Erythroblast (primary cell): ENCODE data around the gene GTF3C4.

Source experiments
- DNase-seq, 2 experiments: peaks; one replicate each; lab custom pipeline; 2025; lab: John Stamatoyannopoulos, UW
- GATA1 ChIP-seq: IDR thresholded peaks from 2 replicates; pipeline ENCODE4 v1.6.1; 2011; ENCODE audit warnings: low read depth, mild to moderate bottlenecking, control low read depth, low read length, moderate library complexity
- POLR2A ChIP-seq: IDR thresholded peaks from 2 replicates; pipeline ENCODE4 v1.6.1; 2011; ENCODE audit warnings: mild to moderate bottlenecking, low read length

Gene GTF3C4

DNA sequence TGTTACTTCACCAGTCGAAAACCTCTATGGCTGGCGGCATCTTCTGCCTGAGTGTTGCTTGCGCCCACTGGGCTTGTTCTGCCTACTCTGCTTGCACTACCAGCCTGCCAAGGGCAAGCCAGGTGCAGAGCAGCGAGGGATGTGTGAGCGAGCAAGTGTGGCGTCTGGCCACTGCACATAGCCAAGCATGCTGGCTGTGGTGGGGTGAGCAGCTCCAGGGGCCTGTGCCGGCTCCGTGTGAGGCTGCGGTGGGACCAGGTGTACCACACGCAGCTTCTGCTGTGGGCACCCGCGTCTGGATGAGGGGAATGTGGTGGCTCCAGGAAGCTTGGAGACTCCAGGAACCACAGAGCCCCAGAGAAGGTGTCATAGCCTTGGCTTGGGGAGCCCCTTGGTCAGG is 51.4 kb downstream of the GTF3C4 start:
- TF ChIP-seq GATA1 (no peak), POLR2A (no peak)
- no peak for DNase-seq

DNA sequence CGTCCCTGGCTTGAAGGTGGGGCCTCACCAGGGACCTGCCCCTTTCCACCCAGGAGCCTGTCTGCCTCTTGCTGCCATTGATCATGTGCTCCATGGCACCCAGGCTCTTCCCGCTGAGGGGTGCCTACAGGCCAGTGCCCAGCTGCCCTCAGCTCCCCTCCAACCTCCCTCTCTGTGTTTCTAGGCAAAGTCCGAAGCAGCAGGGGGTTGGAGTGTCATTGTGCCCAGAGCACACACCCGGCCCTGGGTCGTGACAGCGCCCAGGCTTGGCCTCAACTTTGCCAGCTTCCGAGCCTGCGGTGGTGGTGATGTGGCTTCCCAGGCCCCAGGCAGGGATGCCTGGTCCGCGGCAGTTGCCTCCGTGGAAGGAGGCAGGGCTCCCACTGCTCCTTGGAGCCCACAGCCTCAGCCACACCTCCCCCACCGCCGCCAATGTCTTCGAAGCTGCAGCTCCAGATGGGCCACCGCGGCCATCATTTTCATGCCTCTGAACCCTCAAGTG is 52.4 kb downstream of the GTF3C4 start:
- no peak for DNase-seq
- TF ChIP-seq GATA1 = no peak
- no peak for TF ChIP-seq POLR2A

GRCh38 chr9:132723809-132724208 is 53.5 kb downstream of the GTF3C4 start:
- no peak for DNase-seq
- TF ChIP-seq POLR2A (no peak), GATA1 (no peak)

DNA sequence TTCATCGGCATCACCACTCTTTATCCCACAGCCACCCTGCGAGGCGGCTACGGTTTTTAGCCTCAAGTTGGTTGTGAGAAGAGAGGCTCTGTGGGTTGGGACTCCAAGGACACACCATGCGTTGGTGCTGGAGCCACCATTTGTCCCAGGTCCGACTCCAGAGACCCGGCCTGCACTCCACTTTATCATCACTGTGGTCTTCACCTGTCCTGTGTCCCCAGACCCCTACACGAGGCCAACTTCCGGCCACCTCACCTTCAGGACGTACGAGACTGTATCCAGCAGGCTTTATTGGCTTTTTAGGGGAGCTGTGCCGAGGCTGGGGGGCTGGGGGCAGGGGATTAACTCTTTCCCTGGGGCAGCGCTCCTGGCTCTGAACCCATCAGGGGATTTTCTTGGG is 55.0 kb downstream of the GTF3C4 start:
- DNase-seq = no peak
- TF ChIP-seq POLR2A (no peak), GATA1 (no peak)

GRCh38 chr9:132726576-132727130 is 56.4 kb downstream of the GTF3C4 start:
- DNase-seq = no peak
- TF ChIP-seq POLR2A = no peak
- no peak for TF ChIP-seq GATA1

DNA sequence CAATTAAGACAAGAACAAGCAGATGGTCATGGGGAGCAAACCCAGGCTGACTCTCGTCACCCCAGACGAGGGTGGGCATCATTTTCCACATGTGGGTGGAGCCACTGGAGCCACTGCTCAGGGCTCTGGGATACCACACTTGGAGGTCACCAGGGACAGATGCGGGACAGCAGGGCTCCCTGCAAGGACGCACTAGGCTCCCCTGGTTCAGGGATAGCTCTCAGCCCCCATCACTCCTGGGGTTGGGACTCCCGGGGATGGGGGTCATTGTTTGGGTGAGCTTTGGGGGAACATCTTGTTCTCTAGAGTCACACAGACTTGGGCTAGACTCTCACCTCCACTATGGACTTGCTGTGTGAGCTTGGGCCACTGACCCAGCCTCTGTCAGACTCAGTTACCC is 57.8 kb downstream of the GTF3C4 start:
- DNase-seq = no peak
- TF ChIP-seq GATA1 = no peak
- no peak for TF ChIP-seq POLR2A

DNA sequence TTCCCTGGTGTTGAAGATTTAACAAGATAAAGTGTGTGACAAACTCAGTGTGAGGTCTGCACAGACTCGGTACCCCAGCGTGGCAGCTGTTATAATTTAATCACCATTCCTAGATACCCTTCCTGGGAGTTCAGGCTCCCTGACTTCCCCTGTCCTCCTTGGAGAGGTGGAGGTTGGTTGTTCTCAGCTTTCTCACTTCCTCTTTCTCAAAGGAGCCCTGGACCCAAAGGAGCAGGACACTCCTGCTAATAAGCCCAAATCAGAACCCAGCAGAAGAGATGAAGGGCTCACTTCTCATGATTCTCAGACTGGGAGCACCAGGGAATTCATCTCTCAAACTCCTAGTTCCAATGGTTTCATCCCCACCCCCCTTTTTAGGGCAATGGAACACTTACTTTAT is 58.2 kb downstream of the GTF3C4 start:
- no peak for DNase-seq
- TF ChIP-seq POLR2A (no peak), GATA1 (no peak)

DNA sequence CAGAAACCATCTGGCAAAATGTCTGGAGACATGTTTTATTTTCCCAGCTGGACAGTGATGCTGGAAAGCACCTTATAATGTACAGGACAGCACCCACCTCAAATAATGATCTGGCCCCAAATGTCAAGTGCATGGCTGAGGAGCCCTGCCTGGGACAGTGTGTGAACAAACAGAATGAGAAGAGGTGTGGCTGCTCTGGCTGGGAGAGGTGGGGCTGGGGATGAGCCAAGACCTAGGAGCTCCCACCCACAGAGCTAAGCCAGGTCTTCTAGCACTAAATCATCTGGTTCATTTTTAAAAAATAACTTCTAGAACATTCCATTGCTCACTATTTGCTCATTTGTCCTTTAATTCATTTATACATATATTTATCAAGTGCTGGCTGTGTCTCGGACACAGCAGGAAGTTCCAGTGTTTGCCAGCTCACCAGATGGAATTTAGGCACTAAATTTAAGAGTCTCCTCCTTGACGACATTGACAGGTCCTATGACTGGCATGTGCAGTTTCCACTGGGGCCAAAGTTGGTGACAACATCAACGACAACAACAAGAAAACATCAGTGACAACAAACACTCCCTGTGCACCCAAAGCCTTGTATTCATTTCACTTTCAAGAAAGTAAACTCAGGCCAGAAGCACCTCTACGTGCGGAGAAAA is 59.1 kb downstream of the GTF3C4 start:
- TF ChIP-seq POLR2A = no peak
- DNase-seq = no peak

GRCh38 chr9:132730054-132731033 is 60.1 kb downstream of the GTF3C4 start:
- TF ChIP-seq POLR2A (no peak), GATA1 (no peak)
- no peak for DNase-seq

DNA sequence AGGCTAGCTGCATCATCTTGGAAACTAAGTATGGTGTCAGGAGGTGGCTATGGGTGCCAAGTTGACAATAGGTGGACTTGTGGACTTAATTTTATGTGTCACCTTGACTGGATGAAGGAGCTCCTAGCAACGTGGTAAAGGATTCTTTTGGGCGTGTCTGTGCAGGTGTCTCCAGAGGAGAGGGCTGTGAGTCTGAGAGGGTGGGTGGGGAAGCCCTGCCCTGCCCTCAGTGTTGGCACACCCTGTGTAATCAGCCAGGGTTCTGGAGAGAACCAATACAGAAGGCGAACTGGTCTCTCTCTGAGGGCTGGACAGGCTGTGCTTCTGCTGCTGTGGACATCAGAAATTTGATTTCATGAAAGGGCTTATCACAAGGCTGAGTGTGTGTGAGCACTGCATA is 61.0 kb downstream of the GTF3C4 start:
- DNase-seq = no peak
- TF ChIP-seq GATA1 (no peak), POLR2A (no peak)

DNA sequence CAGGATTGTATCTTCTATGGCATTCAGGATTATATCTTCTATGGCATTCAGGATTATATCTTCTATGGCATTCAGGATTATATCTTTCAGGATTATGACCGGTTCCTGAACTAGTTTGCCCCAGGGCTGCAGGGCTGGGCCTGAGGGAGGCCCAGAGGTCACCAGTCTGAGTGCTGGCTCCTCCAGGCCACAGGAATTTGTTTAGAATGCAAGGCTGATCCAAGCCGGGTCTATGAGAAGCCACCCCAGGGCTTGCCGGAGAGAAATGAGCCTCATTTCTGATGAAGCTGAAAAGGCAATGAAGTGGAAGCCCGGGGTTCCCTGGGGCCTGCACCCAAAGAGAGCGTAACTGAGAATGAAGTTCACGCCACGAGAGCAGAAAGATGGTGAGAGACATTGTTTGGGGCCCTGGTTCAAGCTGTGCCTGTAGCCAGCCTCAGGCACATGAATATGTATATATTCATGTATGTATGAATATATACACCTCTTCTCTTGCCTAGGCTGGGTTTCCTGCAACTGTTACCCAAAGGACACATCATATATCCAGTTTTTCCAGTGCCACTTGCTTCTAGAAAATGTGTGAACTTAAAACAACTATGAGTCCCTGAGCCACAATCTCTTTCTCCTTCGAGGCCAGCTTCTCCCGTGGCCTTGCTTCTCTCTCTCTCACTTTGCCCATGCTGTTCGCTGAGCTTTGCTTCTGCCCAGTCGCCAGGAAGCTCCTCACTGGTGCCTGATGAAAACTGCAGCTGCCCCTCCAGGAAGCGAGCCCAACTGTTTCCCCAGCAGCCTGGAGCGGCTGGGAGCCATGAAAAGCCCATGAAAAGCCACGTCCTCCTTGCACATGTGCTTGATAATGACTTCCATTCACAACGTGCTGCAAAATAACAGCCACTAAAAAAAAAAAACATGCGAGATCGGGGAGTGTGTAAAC is 62.3 kb downstream of the GTF3C4 start:
- no peak for DNase-seq
- no peak for TF ChIP-seq POLR2A
- TF ChIP-seq GATA1 = no peak

DNA sequence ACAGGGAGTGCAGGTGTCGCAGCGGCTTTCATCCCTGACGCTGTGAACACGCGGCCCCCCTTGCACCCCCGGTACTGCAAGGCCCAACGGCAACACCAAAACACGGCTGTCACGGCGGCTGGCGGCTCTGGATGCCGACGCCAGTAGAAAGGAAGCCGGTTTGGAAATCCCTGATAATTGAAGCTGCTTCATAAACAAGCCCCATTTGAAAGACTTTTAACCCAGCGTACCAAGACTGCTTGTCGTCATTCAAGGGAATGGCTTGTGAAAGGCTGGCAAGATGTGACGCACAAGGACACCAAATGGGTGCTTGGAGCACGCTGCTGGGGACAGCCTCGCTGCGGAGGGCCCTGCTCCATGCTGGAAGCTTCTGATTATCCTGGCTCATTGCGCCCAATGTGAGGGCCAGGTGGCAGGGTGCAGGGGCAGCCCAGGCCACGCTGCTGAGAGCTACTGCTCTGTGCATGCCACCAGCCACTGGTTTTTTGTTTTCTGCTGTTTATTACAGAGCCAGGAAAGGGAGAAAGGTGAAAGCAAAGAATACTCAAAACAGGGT is 63.1 kb downstream of the GTF3C4 start:
- DNase-seq = no peak
- TF ChIP-seq GATA1 = no peak
- TF ChIP-seq POLR2A = no peak

DNA sequence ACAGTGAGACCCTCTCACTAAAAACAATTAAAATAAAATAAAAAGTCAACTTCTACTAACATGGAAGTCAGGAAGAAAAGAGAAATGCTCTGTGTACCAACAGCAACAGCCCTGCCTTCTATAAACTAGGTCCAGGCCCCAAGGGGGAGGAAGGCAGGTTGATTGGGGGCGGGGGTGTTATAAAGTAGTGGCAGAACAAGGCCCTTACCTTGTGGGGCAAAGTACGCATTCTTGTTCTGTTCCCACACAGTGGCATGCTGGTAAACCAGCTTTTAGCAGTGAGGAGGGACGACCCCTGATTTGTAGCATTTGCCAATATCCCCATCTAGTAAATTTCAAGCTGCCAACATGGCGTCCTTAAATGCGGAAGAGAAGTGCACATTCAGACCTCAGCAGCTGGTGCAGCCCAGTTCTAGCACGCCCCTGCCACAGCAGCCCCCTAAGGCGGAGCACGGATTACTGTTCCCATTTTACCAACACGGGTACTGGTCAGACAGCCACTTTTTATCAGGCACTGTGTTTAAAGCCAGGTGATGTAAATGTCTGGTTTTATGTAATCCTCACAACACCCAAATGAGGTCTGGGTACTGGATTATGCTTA is 69.5 kb downstream of the GTF3C4 start:
- DNase-seq = no peak
- TF ChIP-seq GATA1 (no peak), POLR2A (no peak)
